ENCODE data around the gene JARID2.
"Not testable (repeated sequence)": the region's sequence is repeated elsewhere in the genome, so short reads cannot be mapped to it uniquely, and the experiment has no call there.

The JARID2 gene

GRCh38 chr6:15322781-15323536 is 77.1 kb downstream of the JARID2 start:
- TF ChIP-seq CTCF (conservative IDR thresholded peaks at IDR 0.05; ENCODE audit: low read depth, low read length): no peak
- DNase-seq (ENCODE audit: low read depth): no peak
- no peak overlapping the region for H3K4me3 ChIP-seq (ENCODE audit: low read length)

- DNase-seq (ENCODE audit: low read depth); H3K4me3 ChIP-seq (ENCODE audit: low read length): not testable (repeated sequence)
Observed at GRCh38 chr6:15323611-15324010, 77.7 kb downstream of the JARID2 start.

- H3K4me3 ChIP-seq (ENCODE audit: low read length): no peak overlapping the region
- DNase-seq (ENCODE audit: low read depth): no peak
- TF ChIP-seq CTCF (conservative IDR thresholded peaks at IDR 0.05; ENCODE audit: low read depth, low read length): no peak
Observed at GRCh38 chr6:15324427-15324985, 78.6 kb downstream of the JARID2 start.

GRCh38 chr6:15325540-15325955 is 79.7 kb downstream of the JARID2 start:
- no peak for DNase-seq (ENCODE audit: low read depth)
- no peak for TF ChIP-seq CTCF (conservative IDR thresholded peaks at IDR 0.05; ENCODE audit: low read depth, low read length)
- H3K4me3 ChIP-seq (ENCODE audit: low read length): no peak overlapping the region

GRCh38 chr6:15326067-15326614 is 80.3 kb downstream of the JARID2 start:
- DNase-seq (ENCODE audit: low read depth): no peak
- no peak for TF ChIP-seq CTCF (conservative IDR thresholded peaks at IDR 0.05; ENCODE audit: low read depth, low read length)
- H3K4me3 ChIP-seq (ENCODE audit: low read length): no peak overlapping the region

GRCh38 chr6:15327271-15327670 is 81.4 kb downstream of the JARID2 start:
- H3K4me3 ChIP-seq (ENCODE audit: low read length): no peak overlapping the region
- no peak for DNase-seq (ENCODE audit: low read depth)
- TF ChIP-seq CTCF (conservative IDR thresholded peaks at IDR 0.05; ENCODE audit: low read depth, low read length): peak; percentile 28

GRCh38 chr6:15329197-15329671 is 83.4 kb downstream of the JARID2 start:
- TF ChIP-seq CTCF (conservative IDR thresholded peaks at IDR 0.05; ENCODE audit: low read depth, low read length): no peak
- peak; percentile 26 for DNase-seq (ENCODE audit: low read depth)
- no peak overlapping the region for H3K4me3 ChIP-seq (ENCODE audit: low read length)
